H9 (cell line): ENCODE measurements around the gene AIMP2. TPM values are rescaled to one million over a fixed set of nuclear protein-coding genes. Genes with fewer than 3 reads are reported as not detected.

ENCODE experiments used
- DNase-seq: peaks from one replicate; pipeline ENCODE4 v3.0.0-alpha.2; 2017
- H2AFZ ChIP-seq: one replicate; pipeline ENCODE4 v1.6.1; 2013; ENCODE audit warnings: mild to moderate bottlenecking, low read length, control low read depth, moderate library complexity
- H2AK5ac ChIP-seq: 2 replicates; pipeline ENCODE4 v1.6.1; 2013; ENCODE audit warnings: low read length, control low read depth, mixed read lengths; ENCODE audit not compliant: insufficient read length
- H2BK120ac ChIP-seq: one replicate; pipeline ENCODE4 v1.6.1; 2013; ENCODE audit warnings: low read depth, mild to moderate bottlenecking, low read length, control low read depth, inconsistent platforms; ENCODE audit not compliant: poor library complexity, severe bottlenecking
- H2BK12ac ChIP-seq: 2 replicates; pipeline ENCODE4 v1.6.1; 2013; ENCODE audit warnings: low read length, control low read depth, mixed read lengths, low read depth; ENCODE audit not compliant: insufficient read length
- H2BK15ac ChIP-seq: 2 replicates; pipeline ENCODE4 v1.6.1; 2013; ENCODE audit warnings: low read depth, low read length, control low read depth
- H2BK20ac ChIP-seq: one replicate; pipeline ENCODE4 v1.6.1; 2013; ENCODE audit warnings: low read depth, mild to moderate bottlenecking, low read length, control low read depth, inconsistent platforms; ENCODE audit not compliant: poor library complexity, severe bottlenecking
- H2BK5ac ChIP-seq: 2 replicates; pipeline ENCODE4 v1.6.1; 2013; ENCODE audit warnings: low read length, control low read depth, mixed read lengths; ENCODE audit not compliant: insufficient read length
- H3K14ac ChIP-seq: 2 replicates; pipeline ENCODE4 v1.6.1; 2013; ENCODE audit warnings: low read length, control low read depth; ENCODE audit not compliant: insufficient read depth
- H3K18ac ChIP-seq: 2 replicates; pipeline ENCODE4 v1.6.1; 2013; ENCODE audit warnings: low read depth, mild to moderate bottlenecking, mixed read lengths, low read length, control low read depth; ENCODE audit not compliant: insufficient read length
- H3K23ac ChIP-seq: 2 replicates; pipeline ENCODE4 v1.6.1; 2013; ENCODE audit warnings: low read length, control low read depth, mixed read lengths, low read depth; ENCODE audit not compliant: insufficient read length
- H3K23me2 ChIP-seq: 2 replicates; pipeline ENCODE4 v1.6.1; 2013; ENCODE audit warnings: low read depth, mild to moderate bottlenecking, mixed read lengths, low read length, control low read depth; ENCODE audit not compliant: insufficient read length, poor library complexity, severe bottlenecking
- H3K27ac ChIP-seq: 2 replicates; pipeline ENCODE4 v1.5.1; 2013; ENCODE audit warnings: low read length, control low read depth, mixed read lengths, low read depth; ENCODE audit not compliant: insufficient read length
- H3K27me3 ChIP-seq: 2 replicates; pipeline ENCODE4 v1.6.1; 2013; ENCODE audit warnings: low read length, control low read depth, inconsistent platforms; ENCODE audit not compliant: insufficient read depth
- H3K4ac ChIP-seq: 2 replicates; pipeline ENCODE4 v1.6.1; 2013; ENCODE audit warnings: low read depth, mild to moderate bottlenecking, control low read depth, inconsistent platforms, low read length, moderate library complexity
- H3K4me1 ChIP-seq: 2 replicates; pipeline ENCODE4 v1.6.1; 2013; ENCODE audit warnings: low read length, control low read depth, inconsistent platforms; ENCODE audit not compliant: insufficient read depth
- H3K4me2 ChIP-seq: 2 replicates; pipeline ENCODE4 v1.6.1; 2013; ENCODE audit warnings: low read length, control low read depth, mixed read lengths; ENCODE audit not compliant: insufficient read length, insufficient read depth
- H3K56ac ChIP-seq: 2 replicates; pipeline ENCODE4 v1.6.1; 2013; ENCODE audit warnings: low read depth, mild to moderate bottlenecking, mixed read lengths, low read length, control low read depth; ENCODE audit not compliant: insufficient read length
- H3K79me1 ChIP-seq: 2 replicates; pipeline ENCODE4 v1.6.1; 2013; ENCODE audit warnings: low read depth, mild to moderate bottlenecking, moderate library complexity, low read length, control low read depth, inconsistent platforms; ENCODE audit not compliant: insufficient read depth, poor library complexity, severe bottlenecking
- H3K79me2 ChIP-seq: 2 replicates; pipeline ENCODE4 v1.6.1; 2013; ENCODE audit warnings: low read length, control low read depth, inconsistent platforms; ENCODE audit not compliant: insufficient read depth
- H3K9ac ChIP-seq: 2 replicates; pipeline ENCODE4 v1.6.1; 2013; ENCODE audit warnings: low read length, control low read depth, mixed read lengths; ENCODE audit not compliant: insufficient read length; ENCODE audit errors: extremely low read depth
- H3K9me3 ChIP-seq: one replicate; pipeline ENCODE4 v1.6.1; 2013; ENCODE audit warnings: low read depth, low read length, inconsistent platforms; ENCODE audit not compliant: control insufficient read depth
- H3T11ph ChIP-seq: one replicate; pipeline ENCODE4 v1.6.1; 2013; ENCODE audit warnings: mild to moderate bottlenecking, low read length, control low read depth, inconsistent platforms
- H4K20me1 ChIP-seq: one replicate; pipeline ENCODE4 v1.6.1; 2013; ENCODE audit not compliant: control insufficient read depth, insufficient read length, insufficient read depth
- H4K5ac ChIP-seq: 2 replicates; pipeline ENCODE4 v1.6.1; 2013; ENCODE audit warnings: low read depth, mild to moderate bottlenecking, mixed read lengths, low read length, control low read depth; ENCODE audit not compliant: insufficient read length
- H4K8ac ChIP-seq: replicated peaks from 2 replicates; pipeline ENCODE4 v1.6.1; 2013; ENCODE audit warnings: low read length, control low read depth, mixed read lengths, low read depth; ENCODE audit not compliant: insufficient read length
- H4K91ac ChIP-seq: 2 replicates; pipeline ENCODE4 v1.6.1; 2013; ENCODE audit warnings: low read depth, mild to moderate bottlenecking, moderate library complexity, mixed read lengths, low read length, control low read depth; ENCODE audit not compliant: insufficient read length
- H3K27ac Mint-ChIP-seq, 3 experiments: 2 replicates in 2 of 3; 3 replicates in 1 of 3; pipeline ENCODE4 v1.8.0; 2020 to 2021; ENCODE audit warnings: mixed read lengths in 3 of 3, mild to moderate bottlenecking in 1 of 3, moderate library complexity in 1 of 3
- H3K27me3 Mint-ChIP-seq: 2 replicates; pipeline ENCODE4 v1.8.0; 2021; ENCODE audit warnings: low read depth, mild to moderate bottlenecking, moderate library complexity, mixed read lengths
- H3K36me3 Mint-ChIP-seq, 3 experiments: 2 replicates in 2 of 3; 3 replicates in 1 of 3; pipeline ENCODE4 v1.8.0; 2020 to 2021; ENCODE audit warnings: low read depth in 3 of 3, mixed read lengths in 3 of 3; ENCODE audit not compliant: insufficient read depth in 1 of 3
- H3K4me1 Mint-ChIP-seq, 2 experiments: 2 replicates each; pipeline ENCODE4 v1.8.0; 2020; ENCODE audit warnings: mixed read lengths in 2 of 2
- H3K4me3 Mint-ChIP-seq, 2 experiments: 2 replicates in 1 of 2; 3 replicates in 1 of 2; pipeline ENCODE4 v1.8.0; 2020 to 2021; ENCODE audit warnings: mild to moderate bottlenecking in 2 of 2, mixed read lengths in 2 of 2, moderate library complexity in 1 of 2
- H3K9me3 Mint-ChIP-seq, 2 experiments: 2 replicates in 1 of 2; 3 replicates in 1 of 2; pipeline ENCODE4 v1.8.0; 2020; ENCODE audit warnings: mild to moderate bottlenecking in 2 of 2, mixed read lengths in 2 of 2, moderate library complexity in 1 of 2
- CTCF ChIP-seq: fragments of 200-600 bp; sonication (generic); conservative IDR thresholded peaks from 3 replicates; pipeline ENCODE4 v1.8.0; 2021; ENCODE audit warnings: antibody characterized with exemption, mild to moderate bottlenecking
- whole genome bisulfite sequencing: extraction: QIAGEN DNeasy Blood & Tissue Kit; methylation state at CpG from one replicate; pipeline ENCODE4 v1.1.7; 2013; ENCODE audit warnings: missing lambda C conversion rate, low lambda C conversion rate, mixed read lengths; ENCODE audit not compliant: insufficient read length; ENCODE audit errors: extremely low coverage; 5-methylcytosine and 5-hydroxymethylcytosine counted together
- total RNA-seq: library from RNA; stranded (reverse); gene quantifications from 2 replicates; pipeline ENCODE4 v1.2.1, GENCODE V29; 2021

Gene AIMP2
- total RNA-seq, 1 experiment from 2014 or later: 78.2 TPM

- no peaks in the 10 kb centered on the region for H3K27me3 Mint-ChIP-seq
- H3K4me1 Mint-ChIP-seq: peaks cover 2 to 4% of the 10 kb centered on the region in 2 experiments; a peak in 1 of 4 replicates
- no peak within 1 kb of the TSS for H2AFZ ChIP-seq
- H3K14ac ChIP-seq: no peak within 1 kb of the TSS
- no peak within 1 kb of the TSS for H2AK5ac ChIP-seq
- no peak within 1 kb of the TSS for H2BK20ac ChIP-seq
- H2BK15ac ChIP-seq: no peak within 1 kb of the TSS
- no peaks in the 10 kb centered on the region for H3K9me3 Mint-ChIP-seq
- H3K23ac ChIP-seq: no peak within 1 kb of the TSS
- H4K5ac ChIP-seq: no peak within 1 kb of the TSS
- H3K27ac Mint-ChIP-seq: peak within 1 kb of the TSS; percentile 10 to 20 (median 12); a peak in 2 of 7 replicates
- no peak within 1 kb of the TSS for H3K4ac ChIP-seq
- H4K8ac ChIP-seq: no peak within 1 kb of the TSS
- no peak within 1 kb of the TSS for H3K18ac ChIP-seq
- no peak within 1 kb of the TSS for H3K4me3 Mint-ChIP-seq
- H4K20me1 ChIP-seq: no peaks in the 10 kb centered on the region
- no peak within 1 kb of the TSS for H2BK12ac ChIP-seq
- no CpG with 5 or more reads among the region's 2 CpGs for WGBS
- H3T11ph ChIP-seq: no peak within 1 kb of the TSS
- H3K9ac ChIP-seq: no peak within 1 kb of the TSS
- peaks cover 44 to 89% (median 77%) of the 10 kb centered on the region in 3 experiments for H3K36me3 Mint-ChIP-seq
- no peak within 1 kb of the TSS for H4K91ac ChIP-seq
- H3K4me1 ChIP-seq: no peaks in the 10 kb centered on the region
- H3K4me2 ChIP-seq: no peak within 1 kb of the TSS
- H3K27me3 ChIP-seq: no peaks in the 10 kb centered on the region
- no peak for TF ChIP-seq CTCF
- H2BK120ac ChIP-seq: no peak within 1 kb of the TSS
- no peak within 1 kb of the TSS for H2BK5ac ChIP-seq
- peaks cover 11% of the 10 kb centered on the region for H3K79me1 ChIP-seq
- no peak within 1 kb of the TSS for H3K56ac ChIP-seq
- no peaks in the 10 kb centered on the region for H3K23me2 ChIP-seq
- no peak for DNase-seq
- no peak within 1 kb of the TSS for H3K27ac ChIP-seq
- H3K9me3 ChIP-seq: no peaks in the 10 kb centered on the region
- H3K79me2 ChIP-seq: 0 out of 2 replicates have a peak, but pooled peaks cover 2% of the 10 kb centered on the region
Measured at GRCh38 chr7:6030988-6031387, 21.9 kb downstream of the AIMP2 start, which contains the start of gene ANKRD61. Gene ANKRD61 (plus strand): TSS chr7:6031376. CDS start chr7:6031376, 0 bp downstream.
